ENCODE measurements around the gene PHLDB3. TPM values are rescaled to one million over a fixed set of nuclear protein-coding genes. Genes with fewer than 3 reads are reported as not detected.
A peak's percentile ranks its signal among the peaks of the same experiment; 100 is the strongest.

Gene PHLDB3
- total RNA-seq, 2 donors from 2014 or later: 7.7 to 13.5 TPM

DNA sequence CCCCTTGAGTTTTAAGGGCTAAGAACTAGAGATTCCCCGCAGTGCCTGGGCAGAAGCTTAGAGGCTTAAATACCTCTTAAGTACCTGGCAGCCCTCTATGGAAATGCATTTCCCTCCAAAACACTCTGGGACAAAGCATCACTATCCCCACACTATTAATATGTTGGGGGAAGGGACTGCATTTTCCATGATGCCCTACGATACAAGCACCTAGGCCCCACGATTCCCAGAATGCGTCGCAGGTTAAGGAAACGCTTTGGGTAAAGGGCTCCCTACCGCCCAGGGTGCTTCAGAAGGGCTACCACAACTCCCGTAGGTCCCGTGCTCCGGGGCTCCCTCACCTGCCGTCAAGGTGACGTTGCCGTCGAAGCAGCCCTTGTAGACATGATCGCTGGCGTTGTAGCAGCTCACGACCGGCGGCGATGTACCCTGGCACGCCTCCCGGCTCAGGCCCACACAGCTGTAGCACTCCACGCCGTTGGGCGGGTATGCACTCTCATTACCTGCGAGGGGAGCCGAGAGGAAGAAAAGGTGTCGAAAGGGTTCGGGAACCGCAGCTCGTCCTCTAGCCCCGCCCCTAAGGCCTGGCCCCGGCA is 41.7 kb downstream of the PHLDB3 start:
- H3K9me3 ChIP-seq (ENCODE audit: control insufficient read depth, low read length): no peaks in the 10 kb centered on the region
- Mint-ChIP-seq H3K4me1 (no peaks in the 10 kb centered on the region), H3K36me3 (ENCODE audit: low read depth) (no peaks in the 10 kb centered on the region), H3K4me3 (peak overlapping the region; percentile 70), H3K27ac (no peak overlapping the region), H3K27me3 (ENCODE audit: insufficient read depth) (peaks cover 71% of the 10 kb centered on the region), H3K9me3 (peaks cover 19% of the 10 kb centered on the region)
- H3K27ac ChIP-seq (ENCODE audit: low read depth, low read length): no peak overlapping the region
- peak overlapping the region; percentile 80 for H3K4me3 ChIP-seq (ENCODE audit: low read length)
- 9 to 11% methylated on average over 17 to 33 of the region's 33 CpGs for WGBS, 2 experiments (ENCODE audit: insufficient coverage in 1 of 2, insufficient read length in 1 of 2)
- no peaks in the 10 kb centered on the region for H3K4me1 ChIP-seq (ENCODE audit: control insufficient read depth, insufficient read depth, low read length)
- TF ChIP-seq, protein P1, sequence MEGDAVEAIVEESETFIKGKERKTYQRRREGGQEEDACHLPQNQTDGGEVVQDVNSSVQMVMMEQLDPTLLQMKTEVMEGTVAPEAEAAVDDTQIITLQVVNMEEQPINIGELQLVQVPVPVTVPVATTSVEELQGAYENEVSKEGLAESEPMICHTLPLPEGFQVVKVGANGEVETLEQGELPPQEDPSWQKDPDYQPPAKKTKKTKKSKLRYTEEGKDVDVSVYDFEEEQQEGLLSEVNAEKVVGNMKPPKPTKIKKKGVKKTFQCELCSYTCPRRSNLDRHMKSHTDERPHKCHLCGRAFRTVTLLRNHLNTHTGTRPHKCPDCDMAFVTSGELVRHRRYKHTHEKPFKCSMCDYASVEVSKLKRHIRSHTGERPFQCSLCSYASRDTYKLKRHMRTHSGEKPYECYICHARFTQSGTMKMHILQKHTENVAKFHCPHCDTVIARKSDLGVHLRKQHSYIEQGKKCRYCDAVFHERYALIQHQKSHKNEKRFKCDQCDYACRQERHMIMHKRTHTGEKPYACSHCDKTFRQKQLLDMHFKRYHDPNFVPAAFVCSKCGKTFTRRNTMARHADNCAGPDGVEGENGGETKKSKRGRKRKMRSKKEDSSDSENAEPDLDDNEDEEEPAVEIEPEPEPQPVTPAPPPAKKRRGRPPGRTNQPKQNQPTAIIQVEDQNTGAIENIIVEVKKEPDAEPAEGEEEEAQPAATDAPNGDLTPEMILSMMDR (conservative IDR thresholded peaks at IDR 0.05): no peak
- no peak for DNase-seq
- peaks cover 37% of the 10 kb centered on the region for H3K27me3 ChIP-seq (ENCODE audit: control insufficient read depth, insufficient read depth, low read length, poor library complexity, severe bottlenecking)
- H3K9ac ChIP-seq (ENCODE audit: extremely low read depth, low read length, poor library complexity, severe bottlenecking): no peak overlapping the region
- H3K36me3 ChIP-seq (ENCODE audit: control insufficient read depth, insufficient read depth, low read length): no peaks in the 10 kb centered on the region

DNA sequence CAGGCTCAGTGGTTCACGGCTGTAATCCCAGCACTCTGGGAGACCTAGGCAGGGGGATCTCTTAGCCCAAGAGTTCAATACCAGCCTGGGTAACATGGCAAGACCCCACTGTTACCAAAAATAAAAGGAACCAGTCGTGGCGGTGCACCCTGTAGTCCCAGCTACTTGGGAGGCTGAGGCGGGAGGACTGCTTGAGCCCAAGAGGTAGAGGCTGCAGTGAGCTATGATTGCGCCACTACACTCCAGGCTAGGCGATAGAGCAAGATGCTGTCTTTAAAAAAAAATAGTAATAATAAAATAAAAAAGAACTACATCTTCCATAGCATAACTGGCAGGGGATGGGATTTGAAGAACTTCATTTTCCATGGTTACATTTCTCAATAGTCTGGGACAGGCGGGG is 42.2 kb downstream of the PHLDB3 start:
- Histone ChIP-seq H3K27ac (ENCODE audit: low read depth, low read length) (no peak overlapping the region), H3K27me3 (ENCODE audit: control insufficient read depth, insufficient read depth, low read length, poor library complexity, severe bottlenecking) (peaks cover 37% of the 10 kb centered on the region), H3K9me3 (ENCODE audit: control insufficient read depth, low read length) (no peaks in the 10 kb centered on the region), H3K4me1 (ENCODE audit: control insufficient read depth, insufficient read depth, low read length) (no peaks in the 10 kb centered on the region), H3K9ac (ENCODE audit: extremely low read depth, low read length, poor library complexity, severe bottlenecking) (no peak overlapping the region), H3K36me3 (ENCODE audit: control insufficient read depth, insufficient read depth, low read length) (no peaks in the 10 kb centered on the region), H3K4me3 (ENCODE audit: low read length) (no peak overlapping the region)
- no peaks in the 10 kb centered on the region for H3K36me3 Mint-ChIP-seq (ENCODE audit: low read depth)
- WGBS, 2 experiments (ENCODE audit: insufficient coverage in 1 of 2, insufficient read length in 1 of 2): 83 to 92% methylated on average over 5 of the region's 7 CpGs
- H3K4me3 Mint-ChIP-seq: no peak overlapping the region
- TF ChIP-seq, protein P1 (conservative IDR thresholded peaks at IDR 0.05): no peak
- peaks cover 68% of the 10 kb centered on the region for H3K27me3 Mint-ChIP-seq (ENCODE audit: insufficient read depth)
- H3K4me1 Mint-ChIP-seq: no peaks in the 10 kb centered on the region
- peaks cover 19% of the 10 kb centered on the region for H3K9me3 Mint-ChIP-seq
- no peak overlapping the region for H3K27ac Mint-ChIP-seq
- DNase-seq: no peak

DNA sequence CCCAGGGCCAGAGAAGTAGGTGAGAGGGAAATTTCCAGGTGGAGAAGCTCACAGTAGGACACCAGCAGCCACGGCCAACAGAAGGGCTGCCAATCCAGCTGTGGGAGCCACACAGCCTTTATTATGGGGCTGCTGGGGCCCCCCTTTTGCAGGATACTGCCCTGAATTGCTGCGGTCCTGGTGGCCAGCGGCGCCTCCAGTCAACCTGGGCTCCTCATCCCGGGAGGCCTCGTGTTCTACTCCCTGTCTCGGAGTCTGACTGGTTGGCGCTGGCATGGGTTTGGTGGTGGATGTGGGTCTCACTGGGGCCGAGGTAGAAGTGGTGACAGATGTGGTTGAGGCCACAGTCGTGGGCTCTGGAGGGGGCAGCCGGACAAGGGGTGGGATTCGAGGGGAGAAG is 43.2 kb downstream of the PHLDB3 start:
- H3K27me3 Mint-ChIP-seq (ENCODE audit: insufficient read depth): peaks cover 65% of the 10 kb centered on the region
- 88 to 93% methylated on average over 3 to 12 of the region's 12 CpGs for WGBS, 2 experiments (ENCODE audit: insufficient coverage in 1 of 2, insufficient read length in 1 of 2)

More for the DNA sequence above, 43.2 kb downstream of the PHLDB3 start:
- H3K4me3 ChIP-seq (ENCODE audit: low read length): no peak overlapping the region
- peaks cover 19% of the 10 kb centered on the region for H3K9me3 Mint-ChIP-seq
- TF ChIP-seq, protein P1 (conservative IDR thresholded peaks at IDR 0.05): no peak
- H3K9ac ChIP-seq (ENCODE audit: extremely low read depth, low read length, poor library complexity, severe bottlenecking): no peak overlapping the region
- H3K4me3 Mint-ChIP-seq: no peak overlapping the region
- no peak overlapping the region for H3K27ac Mint-ChIP-seq
- no peaks in the 10 kb centered on the region for H3K36me3 Mint-ChIP-seq (ENCODE audit: low read depth)
- H3K9me3 ChIP-seq (ENCODE audit: control insufficient read depth, low read length): no peaks in the 10 kb centered on the region
- no peaks in the 10 kb centered on the region for H3K4me1 ChIP-seq (ENCODE audit: control insufficient read depth, insufficient read depth, low read length)
- no peak for DNase-seq
- no peak overlapping the region for H3K27ac ChIP-seq (ENCODE audit: low read depth, low read length)
- no peaks in the 10 kb centered on the region for H3K36me3 ChIP-seq (ENCODE audit: control insufficient read depth, insufficient read depth, low read length)
- peaks cover 37% of the 10 kb centered on the region for H3K27me3 ChIP-seq (ENCODE audit: control insufficient read depth, insufficient read depth, low read length, poor library complexity, severe bottlenecking)
- H3K4me1 Mint-ChIP-seq: no peaks in the 10 kb centered on the region

Data from endodermal cell (in vitro differentiated cells).